ENCODE data around the gene RNF40. TPM values are rescaled to one million over a fixed set of nuclear protein-coding genes. Genes with fewer than 3 reads are reported as not detected.

RNF40 gene
- total RNA-seq: 29.4 TPM
- long read RNA-seq, full-length matches to known transcripts: 12 of 60 reads
- long read RNA-seq, partial matches to known transcripts: 37 of 60 reads
- long read RNA-seq, other reads (novel, unspliced or antisense): 11 of 60 reads

DNA sequence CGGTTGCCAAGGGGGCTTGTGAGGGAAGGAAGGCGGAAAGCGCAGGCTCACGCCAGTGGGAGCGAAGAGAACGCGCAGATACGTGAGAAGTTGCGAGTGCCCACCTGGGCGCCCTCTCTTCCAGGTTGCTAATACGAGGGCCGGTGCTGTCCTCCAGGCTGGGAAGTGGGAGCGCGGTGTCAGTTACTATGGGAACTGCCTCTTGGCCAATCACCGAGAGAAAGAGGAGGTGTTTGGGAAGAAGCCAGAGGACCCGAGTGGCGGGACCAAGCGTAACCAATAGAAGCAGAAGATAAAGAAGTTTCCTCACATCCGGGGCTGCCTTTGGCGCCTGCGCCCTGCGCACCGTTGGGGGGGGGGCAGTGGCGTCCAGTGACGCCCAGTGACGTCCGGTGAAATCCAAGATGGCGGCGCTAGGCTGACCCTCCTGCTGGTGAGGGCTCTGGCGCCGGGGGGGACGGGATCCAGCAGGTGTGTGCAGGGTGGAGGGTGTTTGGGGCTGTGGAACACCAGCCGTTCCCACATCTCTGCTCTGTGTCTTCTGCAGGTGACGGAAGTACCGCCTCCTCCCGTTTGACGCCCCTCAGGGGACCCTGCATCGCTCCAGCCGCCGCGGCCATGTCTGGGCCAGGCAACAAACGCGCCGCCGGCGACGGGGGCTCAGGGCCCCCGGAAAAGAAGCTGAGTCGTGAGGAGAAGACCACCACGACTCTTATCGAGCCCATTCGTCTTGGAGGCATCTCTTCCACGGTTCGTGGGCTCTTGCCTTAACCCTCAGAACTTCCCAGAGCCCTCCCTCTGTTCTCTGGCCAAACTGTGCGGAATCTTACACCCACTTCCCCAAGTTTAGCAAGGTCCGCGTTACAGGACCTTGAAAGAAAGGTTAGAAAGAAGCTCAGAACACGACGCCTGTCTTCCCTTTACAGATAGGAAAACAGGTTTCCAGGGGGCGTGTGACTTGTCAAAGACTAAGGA is at the start of gene RNF40, which contains the start of gene CFAP119:
TSS of gene RNF40 (plus strand) at position 395 of the 975 bp plus-strand sequence. CDS start at position 619, 224 bp downstream.
TSS of gene CFAP119 (minus strand) at position 135 of the 975 bp plus-strand sequence. CDS start 314 bp downstream, outside the sequence.
- ATAC-seq (ENCODE audit: poor library complexity): peak; percentile 97
- intact Hi-C loops (cut with DNase I): no loop called here
- DNase-seq: peak; percentile 97

DNA sequence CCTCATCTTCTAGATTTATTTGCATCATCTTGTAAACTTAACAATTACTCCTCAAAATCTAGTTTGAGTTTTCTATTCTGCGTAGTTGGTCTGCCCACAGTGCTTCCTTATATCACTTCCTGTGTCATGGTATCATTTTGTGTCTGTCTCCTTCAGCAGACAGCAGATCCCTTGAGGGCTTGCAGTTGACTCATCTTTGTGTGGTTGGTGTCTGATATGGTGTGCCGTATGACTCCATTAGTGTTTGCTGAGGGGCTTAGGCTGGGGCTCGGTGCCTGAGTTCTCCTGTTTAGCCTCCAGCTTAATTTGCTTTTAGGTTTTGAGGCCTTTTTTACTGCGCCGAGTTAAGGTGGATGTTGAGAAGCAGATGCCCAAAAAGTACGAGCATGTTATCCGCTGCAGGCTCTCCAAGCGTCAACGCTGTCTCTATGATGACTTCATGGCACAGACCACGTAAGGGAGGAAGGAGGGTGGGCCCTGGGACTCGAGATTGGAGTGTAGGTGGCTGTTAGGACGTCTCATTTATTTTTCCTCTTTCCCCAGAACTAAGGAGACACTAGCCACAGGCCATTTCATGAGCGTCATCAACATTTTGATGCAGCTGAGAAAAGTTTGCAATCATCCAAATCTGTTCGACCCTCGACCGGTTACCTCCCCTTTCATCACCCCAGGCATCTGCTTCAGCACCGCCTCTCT is 46.2 kb upstream of the RNF40 start:
- intact Hi-C loops (cut with DNase I): no loop called here
- ATAC-seq (ENCODE audit: poor library complexity) (no peak), DNase-seq (no peak)

GRCh38 chr16:30720086-30720485 is 42.0 kb upstream of the RNF40 start:
- ATAC-seq (ENCODE audit: poor library complexity): no peak
- intact Hi-C loops (cut with DNase I): no loop called here
- no peak for DNase-seq

- ATAC-seq (ENCODE audit: poor library complexity) (no peak), DNase-seq (no peak)
- intact Hi-C loops (cut with DNase I): no loop called here
These were observed 41.4 kb upstream of the RNF40 start for GRCh38 chr16:30720694-30721093.

DNA sequence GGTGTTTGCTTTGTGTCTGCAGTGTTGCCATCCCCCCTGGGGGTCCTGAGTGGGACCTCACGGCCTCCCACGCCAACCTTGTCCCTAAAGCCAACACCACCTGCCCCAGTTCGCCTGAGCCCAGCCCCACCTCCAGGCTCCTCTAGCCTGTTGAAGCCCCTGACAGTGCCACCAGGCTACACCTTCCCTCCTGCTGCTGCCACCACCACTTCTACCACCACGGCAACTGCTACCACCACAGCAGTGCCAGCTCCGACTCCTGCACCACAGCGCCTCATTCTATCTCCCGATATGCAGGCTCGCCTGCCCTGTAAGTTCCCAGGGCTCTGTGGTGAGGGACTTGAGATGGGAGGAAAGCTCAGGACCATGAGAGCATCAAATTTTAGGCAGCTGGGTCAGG is 41.0 kb upstream of the RNF40 start:
- DNase-seq: no peak
- intact Hi-C loops (cut with DNase I): no loop called here
- no peak for ATAC-seq (ENCODE audit: poor library complexity)

DNA sequence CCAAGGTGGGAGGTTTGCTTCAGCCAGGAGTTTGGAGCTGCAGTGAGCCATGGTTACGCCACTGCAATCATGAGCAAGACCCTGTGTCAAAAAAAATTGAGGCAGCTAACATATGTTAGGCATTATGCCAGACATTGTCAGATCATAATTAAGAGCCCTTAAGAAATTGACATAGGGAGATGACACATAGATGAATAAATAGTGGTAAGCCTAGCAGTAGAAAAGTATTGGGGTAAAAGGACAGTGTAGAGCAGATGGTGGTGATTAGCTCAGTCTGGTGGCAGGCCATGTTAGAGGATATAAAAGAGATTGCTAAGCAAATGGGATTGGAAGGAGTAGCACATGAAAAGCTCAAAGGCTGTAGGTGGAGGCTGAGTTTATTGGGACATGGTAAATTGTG is 40.5 kb upstream of the RNF40 start:
- no peak for ATAC-seq (ENCODE audit: poor library complexity)
- intact Hi-C loops (cut with DNase I): no loop called here
- DNase-seq: no peak

GRCh38 chr16:30722443-30722842 is 39.7 kb upstream of the RNF40 start:
- DNase-seq (no peak), ATAC-seq (ENCODE audit: poor library complexity) (no peak)
- intact Hi-C loops (cut with DNase I): no loop called here

- DNase-seq (no peak), ATAC-seq (ENCODE audit: poor library complexity) (no peak)
- intact Hi-C loops (cut with DNase I): no loop called here
These were observed 39.2 kb upstream of the RNF40 start for GRCh38 chr16:30722916-30723315.

- intact Hi-C loops (cut with DNase I): no loop called here
- DNase-seq (no peak), ATAC-seq (ENCODE audit: poor library complexity) (no peak)
These were observed 38.3 kb upstream of the RNF40 start for GRCh38 chr16:30723725-30724355.

DNA sequence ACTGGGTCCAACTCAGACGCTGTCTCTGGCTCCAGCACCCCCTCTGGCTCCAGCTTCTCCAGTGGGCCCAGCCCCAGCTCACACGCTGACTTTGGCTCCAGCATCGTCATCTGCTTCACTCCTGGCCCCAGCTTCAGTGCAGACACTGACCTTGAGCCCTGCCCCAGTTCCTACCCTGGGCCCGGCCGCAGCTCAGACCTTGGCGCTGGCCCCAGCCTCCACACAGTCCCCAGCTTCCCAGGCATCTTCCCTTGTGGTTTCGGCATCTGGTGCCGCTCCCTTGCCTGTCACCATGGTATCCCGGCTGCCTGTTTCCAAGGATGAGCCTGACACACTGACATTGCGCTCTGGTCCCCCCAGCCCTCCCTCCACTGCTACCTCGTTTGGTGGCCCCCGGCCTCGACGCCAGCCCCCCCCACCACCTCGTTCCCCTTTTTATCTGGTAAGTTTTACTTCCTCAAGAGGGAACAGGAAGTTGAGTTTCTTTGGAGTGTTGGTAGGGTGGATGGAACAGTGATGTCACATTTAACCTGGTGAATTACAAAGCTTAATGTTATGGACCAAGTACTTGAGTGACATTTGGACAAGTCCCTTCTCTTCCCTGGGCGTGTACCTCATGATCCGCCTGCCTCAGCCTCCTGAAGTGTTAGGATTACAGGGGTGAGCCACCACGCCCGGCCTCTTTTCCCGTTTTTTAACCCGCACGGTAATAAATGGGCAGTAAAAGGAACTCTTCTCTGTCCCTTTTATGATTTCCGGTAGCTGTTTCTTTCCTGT is 37.3 kb upstream of the RNF40 start:
- DNase-seq: peak; percentile 66
- intact Hi-C loops (cut with DNase I): no loop called here
- peak; percentile 71 for ATAC-seq (ENCODE audit: poor library complexity)

GRCh38 chr16:30725418-30725792 is 36.7 kb upstream of the RNF40 start:
- ATAC-seq (ENCODE audit: poor library complexity) (no peak), DNase-seq (no peak)
- intact Hi-C loops (cut with DNase I): no loop called here

- no peak for ATAC-seq (ENCODE audit: poor library complexity)
- intact Hi-C loops (cut with DNase I): no loop called here
These were observed 33.8 kb upstream of the RNF40 start for GRCh38 chr16:30728321-30728720.

DNA sequence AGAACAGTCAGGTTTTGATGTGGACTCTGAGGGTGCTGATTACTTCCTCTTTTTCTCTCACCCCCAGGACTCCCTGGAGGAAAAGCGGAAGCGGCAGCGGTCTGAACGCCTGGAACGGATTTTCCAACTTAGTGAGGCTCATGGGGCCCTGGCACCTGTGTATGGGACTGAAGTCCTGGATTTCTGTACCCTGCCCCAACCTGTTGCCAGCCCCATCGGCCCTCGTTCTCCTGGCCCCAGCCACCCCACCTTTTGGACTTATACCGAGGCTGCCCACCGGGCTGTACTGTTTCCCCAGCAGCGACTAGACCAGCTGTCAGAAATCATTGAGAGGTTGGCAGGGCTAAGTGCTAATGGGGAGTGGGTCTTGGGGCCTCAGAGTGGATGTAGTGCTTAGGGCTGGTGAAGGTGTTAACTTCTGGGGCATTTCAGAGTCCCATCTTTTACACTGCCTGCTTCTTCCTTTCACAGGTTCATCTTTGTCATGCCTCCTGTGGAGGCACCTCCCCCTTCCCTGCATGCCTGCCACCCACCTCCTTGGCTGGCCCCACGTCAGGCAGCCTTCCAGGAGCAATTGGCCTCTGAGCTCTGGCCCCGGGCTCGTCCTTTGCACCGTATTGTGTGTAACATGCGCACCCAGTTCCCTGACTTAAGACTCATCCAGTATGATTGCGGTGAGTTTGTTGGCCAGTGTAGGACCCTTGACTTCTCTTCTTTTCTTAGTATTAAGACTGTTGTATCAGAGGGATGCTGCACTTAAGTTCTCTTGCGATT is 33.0 kb upstream of the RNF40 start:
- DNase-seq: no peak
- peak; percentile 55 for ATAC-seq (ENCODE audit: poor library complexity)
- intact Hi-C loops (cut with DNase I): no loop called here

More at GRCh38 chr16:30728321-30728720, 33.8 kb upstream of the RNF40 start:
- DNase-seq: no peak

- intact Hi-C loops (cut with DNase I): no loop called here
- no peak for DNase-seq
- no peak for ATAC-seq (ENCODE audit: poor library complexity)
These were observed 30.7 kb upstream of the RNF40 start for GRCh38 chr16:30731411-30731810.

GRCh38 chr16:30736995-30737793 is 24.9 kb upstream of the RNF40 start:
- DNase-seq: no peak
- no peak for ATAC-seq (ENCODE audit: poor library complexity)
- intact Hi-C loops (cut with DNase I): no loop called here

- no peak for DNase-seq
- intact Hi-C loops (cut with DNase I): no loop called here
- no peak for ATAC-seq (ENCODE audit: poor library complexity)
These were observed 24.1 kb upstream of the RNF40 start for GRCh38 chr16:30737794-30738648.
